ENCODE data around the gene MTPN. TPM values are rescaled to one million over a fixed set of nuclear protein-coding genes. Genes with fewer than 3 reads are reported as not detected.

MTPN gene
- total and polyA plus RNA-seq, 10 of the 15 experiments (the other 5 are each of a cell fraction or from before 2014, with no cell fraction given) = 38.7 to 146 (median 85.4) TPM

GRCh38 chr7:135998081-135998480 is 20.9 kb upstream of the MTPN start (continued):
- TF ChIP-seq ZNF207 (IDR thresholded peaks at IDR 0.05; ENCODE audit: borderline replicate concordance) (no peak), CHD2 (IDR thresholded peaks at IDR 0.05; ENCODE audit: borderline replicate concordance, low read depth, low read length) (no peak), EED (IDR thresholded peaks at IDR 0.05; ENCODE audit: low read depth) (no peak), BCL11A (IDR thresholded peaks at IDR 0.05; ENCODE audit: low read depth, low read length) (no peak), RUNX3 (IDR thresholded peaks at IDR 0.05; ENCODE audit: low read length) (no peak), BCLAF1 (IDR thresholded peaks at IDR 0.05) (no peak), CBFB (IDR thresholded peaks at IDR 0.05; ENCODE audit: low read depth) (no peak), PAX8 (IDR thresholded peaks at IDR 0.05) (no peak)

- no peaks in the 10 kb centered on the region for H3K27me3 ChIP-seq (replicated peaks in 1 of 2; ENCODE audit: control insufficient read depth in 2 of 2, insufficient read depth in 2 of 2, low read length in 1 of 2)
- CTCF ChIA-PET = interaction anchor here (0.6 to 3.7 kb wide), 3 partner anchors 13 to 323 kb away, joined by 3 to 15 read pairs (median 6); no protein-coding TSS in a partner anchor
- no TSS peak for BruUV-seq (replicated peaks)
- no peak overlapping the region for H2AFZ ChIP-seq (ENCODE audit: control insufficient read depth, low read depth, low read length)
- in situ Hi-C loops (cut with MboI) (no loop called here), intact Hi-C loops (cut with micrococcal nuclease; ENCODE audit: unreplicated experiment) (no loop called here)
- RAD21 ChIA-PET (ENCODE audit: unreplicated experiment) = interaction anchor here (1.0 to 1.7 kb wide), 2 partner anchors 10 to 13 kb away, joined by 4 to 5 read pairs; no protein-coding TSS in a partner anchor
- 100% methylated on average over 2 of the region's 2 CpGs for WGBS (ENCODE audit: insufficient coverage, insufficient replicate concordance, low lambda C conversion rate, missing lambda C conversion rate)
- SMC1A ChIA-PET (ENCODE audit: uncharacterized antibody, unreplicated experiment) = interaction anchor here (1.0 to 3.4 kb wide), 5 partner anchors 12 to 29 kb away, joined by 3 to 13 read pairs (median 5); no protein-coding TSS in a partner anchor
- DNase-seq (ENCODE audit: low read depth, low spot score) (no peak), FAIRE-seq (no peak), ATAC-seq (no peak)
- no peak overlapping the region for H3K9ac ChIP-seq (ENCODE audit: control insufficient read depth, insufficient read depth, low read length)
- H3K27ac ChIP-seq (ENCODE audit: control insufficient read depth, insufficient read depth) = no peak overlapping the region
- H3K36me3 ChIP-seq (ENCODE audit: control insufficient read depth in 2 of 2, insufficient read depth in 2 of 2, low read length in 1 of 2) = no peaks in the 10 kb centered on the region
- H3K79me2 ChIP-seq (ENCODE audit: control insufficient read depth, insufficient read depth, low read length) = no peaks in the 10 kb centered on the region
- H3K4me3 ChIP-seq = no peak overlapping the region
- H3K4me2 ChIP-seq (ENCODE audit: control insufficient read depth, insufficient read depth) = no peak overlapping the region
- no peaks in the 10 kb centered on the region; the same call in 2 of the 3 replicates for H3K9me3 ChIP-seq (replicated peaks; ENCODE audit: control insufficient read depth, insufficient read depth, low read length)
- H4K20me1 ChIP-seq (ENCODE audit: control insufficient read depth, insufficient read depth) = no peaks in the 10 kb centered on the region
- peaks cover 3% of the 10 kb centered on the region for H3K4me1 ChIP-seq (ENCODE audit: control insufficient read depth, insufficient read depth, low read length)
- POLR2A ChIA-PET = no interaction called here
- TF ChIP-seq SMC3 (IDR thresholded peaks at IDR 0.05; ENCODE audit: borderline replicate concordance, low read length) (no peak), EED (IDR thresholded peaks at IDR 0.05; ENCODE audit: low read depth) (no peak), ZNF622 (IDR thresholded peaks at IDR 0.05) (no peak), HDGF (IDR thresholded peaks at IDR 0.05) (no peak), CREB1 (IDR thresholded peaks at IDR 0.05; ENCODE audit: low read depth) (no peak), LARP7 (IDR thresholded peaks at IDR 0.05) (no peak), HSF1 (IDR thresholded peaks at IDR 0.05; ENCODE audit: low read depth, low read length) (no peak), CHD2 (IDR thresholded peaks at IDR 0.05; ENCODE audit: borderline replicate concordance, low read depth, low read length) (no peak), STAT3 (IDR thresholded peaks at IDR 0.05; ENCODE audit: low read depth, low read length) (no peak), PML (IDR thresholded peaks at IDR 0.05; ENCODE audit: low read length) (no peak), SPI1 (IDR thresholded peaks at IDR 0.05; ENCODE audit: borderline replicate concordance, insufficient read depth, low read depth, low read length) (no peak), YBX1 (IDR thresholded peaks at IDR 0.05) (no peak), SMAD1 (IDR thresholded peaks at IDR 0.05; ENCODE audit: low read depth, partially characterized antibody) (no peak), POU2F2 (IDR thresholded peaks at IDR 0.05; ENCODE audit: borderline replicate concordance, low read depth, low read length) (no peak)
Measured at GRCh38 chr7:135995748-135996147, 18.6 kb upstream of the MTPN start.

Measured in GM12878 (cell line).